Measurements from ENCODE around the gene ERC1. TPM values are rescaled to one million over a fixed set of nuclear protein-coding genes. Genes with fewer than 3 reads are reported as not detected.

Gene ERC1
- total and polyA plus RNA-seq, 9 of the 15 experiments (the other 6 are each of a cell fraction or from before 2014, with no cell fraction given): 0.74 to 11.8 (median 4.8) TPM

GRCh38 chr12:1147821-1148220 lies 156.8 kb downstream of the ERC1 start:
- H3K9me3 ChIP-seq (replicated peaks; ENCODE audit: control insufficient read depth, insufficient read depth, low read depth, low read length): no peaks in the 10 kb centered on the region
- ChIA-PET POLR2A (no interaction called here), CTCF (ENCODE audit: low intra/inter-chr PET ratio) (no interaction called here)
- no peaks in the 10 kb centered on the region for H3K36me3 ChIP-seq (ENCODE audit: control insufficient read depth, insufficient read depth, low read length)
- H3K9me1 ChIP-seq (ENCODE audit: control insufficient read depth, insufficient read depth, low read length): no peaks in the 10 kb centered on the region
- no peak for ATAC-seq
- in situ Hi-C loops (cut with MboI) (no loop called here), intact Hi-C loops (cut with micrococcal nuclease) (no loop called here)
- H3K27me3 ChIP-seq (ENCODE audit: control insufficient read depth in 2 of 2, insufficient read depth in 2 of 2, low read length in 2 of 2): no peaks in the 10 kb centered on the region
- no peak for FAIRE-seq
- H2AFZ ChIP-seq (ENCODE audit: low read depth, low read length): no peak overlapping the region
- no peaks in the 10 kb centered on the region for H3K79me2 ChIP-seq (ENCODE audit: control insufficient read depth, insufficient read depth, low read length)
- no TSS peak for BruUV-seq (replicated peaks)
- H3K4me2 ChIP-seq (ENCODE audit: insufficient read depth, low read length): no peak overlapping the region
- H3K4me1 ChIP-seq (replicated peaks in 1 of 2; ENCODE audit: control insufficient read depth in 2 of 2, insufficient read depth in 2 of 2, low read length in 2 of 2): no peaks in the 10 kb centered on the region
- H3K4me3 ChIP-seq: no peak overlapping the region
- H3K9ac ChIP-seq (ENCODE audit: insufficient read depth in 1 of 2, low read depth in 2 of 2, low read length in 2 of 2): no peak overlapping the region
- WGBS (ENCODE audit: insufficient coverage, low coverage, missing lambda C conversion rate): 87% methylated on average over 2 of the region's 2 CpGs
- TF ChIP-seq POLR2A (conservative IDR thresholded peaks at IDR 0.05): no peak
- TF ChIP-seq XRCC4 (IDR thresholded peaks at IDR 0.05; ENCODE audit: extremely low read depth, insufficient read depth, insufficient read length): no peak
- no peak for TF ChIP-seq LEF1 (IDR thresholded peaks at IDR 0.05)
- TF ChIP-seq HEY1 (CRISPR knock-in tag; IDR thresholded peaks at IDR 0.05; ENCODE audit: borderline replicate concordance): no peak
- no peak for TF ChIP-seq GTF2A2 (tag; IDR thresholded peaks at IDR 0.05)
- TF ChIP-seq ZZZ3 (IDR thresholded peaks at IDR 0.05): no peak
- no peak for TF ChIP-seq ZNF311 (CRISPR knock-in tag; IDR thresholded peaks at IDR 0.05)
- TF ChIP-seq IRF1 (CRISPR knock-in tag; IDR thresholded peaks at IDR 0.05; ENCODE audit: borderline replicate concordance): no peak
- TF ChIP-seq THRAP3 (IDR thresholded peaks at IDR 0.05; ENCODE audit: borderline replicate concordance): no peak
- no peak for TF ChIP-seq FUS (optimal IDR thresholded peaks at IDR 0.05; ENCODE audit: low read depth, low read length)
- no peak for TF ChIP-seq MAFF (IDR thresholded peaks at IDR 0.05; ENCODE audit: low read length)
- no peak for TF ChIP-seq TBP (optimal IDR thresholded peaks at IDR 0.05; ENCODE audit: low read depth, low read length)
- TF ChIP-seq PHF20 (IDR thresholded peaks at IDR 0.05; ENCODE audit: partially characterized antibody): no peak
- no peak for TF ChIP-seq SMARCE1 (IDR thresholded peaks at IDR 0.05)
- H3K27ac ChIP-seq (ENCODE audit: extremely low read depth, low read depth, low read length): no peak overlapping the region
- no peaks in the 10 kb centered on the region for H4K20me1 ChIP-seq (replicated peaks; ENCODE audit: control insufficient read depth, insufficient read depth, low read length)
- DNase-seq (ENCODE audit: extremely low read depth in 1 of 4, low spot score in 3 of 4): no peak

Measured in K562 (cell line).